ENCODE measurements around the gene LCNL1.

LCNL1 gene

GRCh38 chr9:136947028-136947891 lies 35.5 kb upstream of the LCNL1 start:
- DNase-seq (ENCODE audit: low spot score): no peak

GRCh38 chr9:136947955-136948510 lies 34.8 kb upstream of the LCNL1 start:
- peak; percentile 78 for DNase-seq (ENCODE audit: low spot score)

- no peak for DNase-seq (ENCODE audit: low spot score)
Observed at GRCh38 chr9:136949239-136949816, 33.5 kb upstream of the LCNL1 start.

GRCh38 chr9:136949817-136950655 lies 32.8 kb upstream of the LCNL1 start:
- DNase-seq (ENCODE audit: low spot score): peak; percentile 97

GRCh38 chr9:136950656-136951276 lies 32.0 kb upstream of the LCNL1 start:
- DNase-seq (ENCODE audit: low spot score): no peak

GRCh38 chr9:136951541-136952320 lies 31.1 kb upstream of the LCNL1 start, which contains the start of gene LCN12:
Gene LCN12 (plus strand): TSS chr9:136952273. CDS start chr9:136952328, 55 bp downstream.
- no peak for DNase-seq (ENCODE audit: low spot score)

- DNase-seq (ENCODE audit: low spot score): no peak
Observed at GRCh38 chr9:136952321-136952850, 30.4 kb upstream of the LCNL1 start.

GRCh38 chr9:136952876-136953770 lies 29.7 kb upstream of the LCNL1 start:
- no peak for DNase-seq (ENCODE audit: low spot score)

- no peak for DNase-seq (ENCODE audit: low spot score)
Observed at GRCh38 chr9:136953771-136954269, 29.0 kb upstream of the LCNL1 start.

- DNase-seq (ENCODE audit: low spot score): no peak
Observed at GRCh38 chr9:136954270-136955083, 28.3 kb upstream of the LCNL1 start.

- DNase-seq (ENCODE audit: low spot score): no peak
Observed at GRCh38 chr9:136955202-136955942, 27.4 kb upstream of the LCNL1 start.

- no peak for DNase-seq (ENCODE audit: low spot score)
Observed at GRCh38 chr9:136955943-136956335, 26.9 kb upstream of the LCNL1 start.

- DNase-seq (ENCODE audit: low spot score): no peak
Observed at GRCh38 chr9:136956604-136957003, 26.2 kb upstream of the LCNL1 start.

GRCh38 chr9:136957461-136957860 lies 25.3 kb upstream of the LCNL1 start:
- no peak for DNase-seq (ENCODE audit: low spot score)

- DNase-seq (ENCODE audit: low spot score): no peak
Observed at GRCh38 chr9:136957901-136958300, 24.9 kb upstream of the LCNL1 start.

GRCh38 chr9:136958473-136958872 lies 24.3 kb upstream of the LCNL1 start:
- no peak for DNase-seq (ENCODE audit: low spot score)

- DNase-seq (ENCODE audit: low spot score): no peak
Observed at GRCh38 chr9:136958898-136959850, 23.6 kb upstream of the LCNL1 start.
